ENCODE results near the gene IL17RA. TPM values are rescaled to one million over a fixed set of nuclear protein-coding genes. Genes with fewer than 3 reads are reported as not detected.

The IL17RA gene
- total RNA-seq, 2 donors from 2014 or later, result 7.9 to 12.2 TPM

DNA sequence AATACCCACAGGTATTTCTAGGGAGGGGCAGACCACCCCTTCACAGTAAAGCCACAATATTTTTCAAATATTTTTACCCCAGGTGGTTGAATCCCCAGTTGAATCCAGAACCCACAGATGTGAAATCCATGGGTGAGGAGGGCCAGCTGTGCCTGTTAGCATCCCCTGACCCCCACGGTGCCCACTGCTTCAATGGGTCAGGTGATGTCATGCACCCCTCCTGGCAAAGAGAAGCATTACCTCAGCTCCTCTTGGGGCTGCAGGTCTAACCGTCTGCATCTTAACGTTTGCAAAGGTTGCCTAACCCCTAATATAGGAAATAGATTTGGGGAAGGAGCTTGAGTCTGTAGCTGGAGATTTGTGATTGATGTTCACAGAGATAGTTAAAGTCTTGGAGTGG is 24.7 kb upstream of the IL17RA start:
- no peaks in the 10 kb centered on the region for H3K36me3 ChIP-seq
- TF ChIP-seq, protein P1, sequence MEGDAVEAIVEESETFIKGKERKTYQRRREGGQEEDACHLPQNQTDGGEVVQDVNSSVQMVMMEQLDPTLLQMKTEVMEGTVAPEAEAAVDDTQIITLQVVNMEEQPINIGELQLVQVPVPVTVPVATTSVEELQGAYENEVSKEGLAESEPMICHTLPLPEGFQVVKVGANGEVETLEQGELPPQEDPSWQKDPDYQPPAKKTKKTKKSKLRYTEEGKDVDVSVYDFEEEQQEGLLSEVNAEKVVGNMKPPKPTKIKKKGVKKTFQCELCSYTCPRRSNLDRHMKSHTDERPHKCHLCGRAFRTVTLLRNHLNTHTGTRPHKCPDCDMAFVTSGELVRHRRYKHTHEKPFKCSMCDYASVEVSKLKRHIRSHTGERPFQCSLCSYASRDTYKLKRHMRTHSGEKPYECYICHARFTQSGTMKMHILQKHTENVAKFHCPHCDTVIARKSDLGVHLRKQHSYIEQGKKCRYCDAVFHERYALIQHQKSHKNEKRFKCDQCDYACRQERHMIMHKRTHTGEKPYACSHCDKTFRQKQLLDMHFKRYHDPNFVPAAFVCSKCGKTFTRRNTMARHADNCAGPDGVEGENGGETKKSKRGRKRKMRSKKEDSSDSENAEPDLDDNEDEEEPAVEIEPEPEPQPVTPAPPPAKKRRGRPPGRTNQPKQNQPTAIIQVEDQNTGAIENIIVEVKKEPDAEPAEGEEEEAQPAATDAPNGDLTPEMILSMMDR (IDR thresholded peaks at IDR 0.05), result no peak
- H3K27ac ChIP-seq, result no peak overlapping the region
- no peaks in the 10 kb centered on the region for H3K9me3 ChIP-seq
- H3K4me1 ChIP-seq, result peaks cover 0 to 8% of the 10 kb centered on the region in 2 donors
- H3K27me3 ChIP-seq, result no peaks in the 10 kb centered on the region
- DNase-seq (ENCODE audit: low spot score), result no peak
- H3K4me3 ChIP-seq, result no peak overlapping the region

DNA sequence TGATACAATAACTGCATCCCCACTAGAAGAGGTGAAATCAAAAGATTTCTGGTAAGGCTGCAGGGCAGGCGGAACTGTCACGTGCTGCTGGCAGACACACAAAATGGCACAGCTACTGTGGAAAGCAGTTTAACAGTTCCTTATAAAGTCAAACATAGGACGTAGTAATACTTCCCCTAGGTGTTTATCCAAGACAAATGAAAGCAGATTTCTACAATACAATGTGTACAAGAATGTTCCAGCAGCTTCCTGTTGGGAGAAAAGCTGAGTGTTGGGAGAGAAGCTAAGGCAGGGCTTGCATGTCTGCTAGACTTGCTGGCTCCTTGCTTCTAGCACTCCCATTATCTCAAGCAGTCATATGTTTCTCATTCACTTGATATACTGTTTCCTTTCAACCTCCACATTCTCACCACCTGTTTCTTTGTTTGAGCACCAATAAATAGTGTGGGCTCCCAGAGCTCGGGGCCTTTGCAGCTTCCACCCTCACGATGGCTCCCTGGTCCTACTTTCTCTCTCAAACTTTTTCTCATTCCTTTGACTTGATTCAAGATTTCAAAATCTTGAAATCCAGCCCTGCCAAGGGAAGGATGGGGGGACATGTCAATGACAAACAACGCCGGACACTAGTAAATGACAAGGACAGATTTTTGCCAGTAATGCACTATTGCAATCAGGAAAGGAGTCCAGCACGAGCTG is 21.2 kb upstream of the IL17RA start:
- H3K27ac ChIP-seq, result peak overlapping the region in 1 of 2 donors; percentile 29
- H3K27me3 ChIP-seq, result no peaks in the 10 kb centered on the region
- no peaks in the 10 kb centered on the region for H3K36me3 ChIP-seq
- DNase-seq (ENCODE audit: low spot score), result no peak
- TF ChIP-seq, protein P1 (IDR thresholded peaks at IDR 0.05), result no peak
- peaks cover 0 to 8% of the 10 kb centered on the region in 2 donors for H3K4me1 ChIP-seq
- no peak overlapping the region for H3K4me3 ChIP-seq
- H3K9me3 ChIP-seq, result no peaks in the 10 kb centered on the region

DNA sequence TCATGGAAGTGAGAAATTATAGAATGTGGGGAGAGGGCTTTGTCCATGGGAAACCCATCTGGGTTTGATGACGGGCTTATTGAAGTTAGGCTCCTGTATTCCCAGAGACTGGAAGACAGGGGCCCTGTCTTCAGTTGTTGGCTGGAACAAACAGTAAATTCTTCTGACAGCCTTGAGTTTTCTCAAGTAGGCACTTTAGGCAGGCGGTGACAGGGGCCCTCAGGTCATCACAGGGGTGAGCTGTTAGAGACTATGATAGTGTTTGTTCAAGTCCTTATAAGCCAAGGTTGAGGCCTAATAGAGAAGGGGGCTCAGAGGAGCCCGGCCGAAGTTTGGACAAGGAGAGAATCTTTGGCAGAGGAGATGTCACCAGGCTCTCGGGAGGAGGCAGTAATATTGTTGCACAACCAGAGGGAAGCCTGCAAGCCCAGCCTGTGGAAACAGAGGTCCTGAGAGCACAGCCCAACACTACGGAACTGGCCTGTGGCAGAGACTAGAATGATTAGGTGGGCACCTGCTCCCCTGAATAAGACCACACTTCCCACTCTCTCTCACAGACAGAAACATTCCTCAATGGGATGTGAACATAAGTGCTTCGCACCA is 20.2 kb upstream of the IL17RA start:
- H3K9me3 ChIP-seq, result no peaks in the 10 kb centered on the region
- TF ChIP-seq, protein P1 (IDR thresholded peaks at IDR 0.05), result no peak
- DNase-seq (ENCODE audit: low spot score), result peak; percentile 56
- no peak overlapping the region for H3K4me3 ChIP-seq
- no peaks in the 10 kb centered on the region for H3K27me3 ChIP-seq
- H3K27ac ChIP-seq, result no peak overlapping the region
- no peaks in the 10 kb centered on the region for H3K36me3 ChIP-seq
- H3K4me1 ChIP-seq, result peaks cover 0 to 8% of the 10 kb centered on the region in 2 donors

DNA sequence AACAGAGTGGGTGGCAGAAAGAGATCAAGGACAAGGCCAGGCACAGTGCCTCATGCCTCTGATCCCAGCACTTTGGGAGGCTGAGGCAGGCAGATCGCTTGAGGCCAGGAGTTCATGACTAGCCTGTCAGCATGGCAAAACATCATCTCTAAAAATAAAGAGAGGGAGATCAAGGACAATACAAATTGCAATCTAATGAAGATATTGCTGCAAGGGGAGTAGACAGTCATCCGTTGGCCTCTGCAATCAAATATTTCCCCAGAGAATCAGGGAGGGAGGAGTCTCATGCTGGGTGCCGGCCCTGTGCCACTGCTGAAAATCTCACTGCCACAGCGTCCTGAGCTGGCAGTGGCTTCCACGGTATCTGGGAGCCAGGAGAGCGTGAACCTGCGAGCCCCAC is 19.4 kb upstream of the IL17RA start:
- no peak overlapping the region for H3K27ac ChIP-seq
- H3K36me3 ChIP-seq, result no peaks in the 10 kb centered on the region
- TF ChIP-seq, protein P1 (IDR thresholded peaks at IDR 0.05), result no peak
- no peaks in the 10 kb centered on the region for H3K27me3 ChIP-seq
- H3K9me3 ChIP-seq, result no peaks in the 10 kb centered on the region
- H3K4me3 ChIP-seq, result no peak overlapping the region
- peak; percentile 30 for DNase-seq (ENCODE audit: low spot score)
- H3K4me1 ChIP-seq, result peaks cover 0 to 8% of the 10 kb centered on the region in 2 donors

DNA sequence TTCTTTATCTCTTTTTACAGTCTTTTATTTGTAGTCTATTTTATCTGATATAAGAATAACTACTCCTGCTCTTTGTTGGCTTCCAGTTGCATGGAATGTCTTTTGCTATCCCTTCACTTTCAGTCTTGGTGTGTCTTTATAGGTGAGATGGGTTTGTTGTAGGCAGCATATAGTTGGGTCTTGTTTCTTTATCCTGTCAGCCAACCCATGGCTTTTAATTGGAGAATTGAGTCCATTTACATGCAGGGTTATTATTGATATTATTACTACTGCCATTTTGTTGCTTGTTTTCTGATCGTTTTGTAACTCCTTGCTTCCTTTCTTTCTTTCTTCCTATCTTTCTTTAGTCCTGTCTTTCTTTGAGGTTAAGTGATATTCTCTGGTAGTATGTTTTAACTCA is 11.9 kb upstream of the IL17RA start:
- no peak for DNase-seq (ENCODE audit: low spot score)
- H3K36me3 ChIP-seq, result no peaks in the 10 kb centered on the region
- H3K4me3 ChIP-seq, result no peak overlapping the region
- peaks cover 0 to 7% of the 10 kb centered on the region in 2 donors for H3K4me1 ChIP-seq
- H3K9me3 ChIP-seq, result no peaks in the 10 kb centered on the region
- TF ChIP-seq, protein P1 (IDR thresholded peaks at IDR 0.05), result no peak
- H3K27me3 ChIP-seq, result no peaks in the 10 kb centered on the region
- no peak overlapping the region for H3K27ac ChIP-seq
